Activated CD4-positive, alpha-beta memory T cell treated with anti-CD3 and anti-CD28 coated beads, Interleukin-2, amount 10 ng/mL, durations not matched to agents 7 days and 5 days (primary cell): ENCODE data around the gene TOR4A. TPM values are rescaled to one million over a fixed set of nuclear protein-coding genes. Genes with fewer than 3 reads are reported as not detected.
"Not testable (repeated sequence)": the region's sequence is repeated elsewhere in the genome, so short reads cannot be mapped to it uniquely, and the experiment has no call there.

Experiments used
- CTCF ChIA-PET: fragments of 350-600 bp; sonication (Branson Sonifier 250); formaldehyde crosslinking; loops from one replicate; lab custom pipeline; 2021; ENCODE audit warnings: antibody characterized with exemption, inconsistent platforms; lab: Charles Lee
- POLR2A ChIA-PET: fragments of 350-600 bp; sonication (Branson Sonifier 250); formaldehyde crosslinking; loops from one replicate; lab custom pipeline; 2021; ENCODE audit warnings: antibody characterized with exemption; lab: Charles Lee
- DNase-seq: peaks from one replicate; pipeline ENCODE4 v3.0.0-alpha.2; 2020
- H3K27ac Mint-ChIP-seq: one replicate; pipeline ENCODE4 v1.8.0; 2021; ENCODE audit warnings: mild to moderate bottlenecking, mixed read lengths
- H3K27me3 Mint-ChIP-seq: one replicate; pipeline ENCODE4 v1.8.0; 2021; ENCODE audit warnings: mixed read lengths
- H3K36me3 Mint-ChIP-seq: one replicate; pipeline ENCODE4 v1.8.0; 2021; ENCODE audit warnings: low read depth, mixed read lengths
- H3K4me1 Mint-ChIP-seq: one replicate; pipeline ENCODE4 v1.8.0; 2021; ENCODE audit warnings: mixed read lengths
- H3K4me3 Mint-ChIP-seq: one replicate; pipeline ENCODE4 v1.8.0; 2021; ENCODE audit warnings: mild to moderate bottlenecking, mixed read lengths
- H3K9me3 Mint-ChIP-seq: one replicate; pipeline ENCODE4 v1.8.0; 2021; ENCODE audit warnings: mixed read lengths
- total RNA-seq, 2 experiments: library from RNA; stranded (reverse); gene quantifications; one replicate each; pipeline ENCODE4 v1.2.3, GENCODE V29; 2021

The TOR4A gene
- total RNA-seq, 2 experiments from 2014 or later = 22.4 to 23.2 TPM

GRCh38 chr9:137319739-137320551, 42.4 kb downstream of the TOR4A start:
- H3K27ac Mint-ChIP-seq = no peak overlapping the region
- DNase-seq = no peak
- H3K4me3 Mint-ChIP-seq = no peak overlapping the region
- ChIA-PET POLR2A (interaction anchor here (1.3 to 2.8 kb wide), 2 partner anchors 17 to 79 kb away, joined by 4 to 13 read pairs; partner anchors contain the start of genes NRARP and TUBB4B), CTCF (no interaction called here)
- H3K36me3 Mint-ChIP-seq = no peaks in the 10 kb centered on the region
- H3K9me3 Mint-ChIP-seq = peaks cover 3% of the 10 kb centered on the region
- H3K4me1 Mint-ChIP-seq = peaks cover 10% of the 10 kb centered on the region
- peaks cover under 1% of the 10 kb centered on the region for H3K27me3 Mint-ChIP-seq

- ChIA-PET CTCF (no interaction called here), POLR2A (interaction anchor here (1.3 to 2.8 kb wide), 2 partner anchors 18 to 80 kb away, joined by 4 to 13 read pairs; partner anchors contain the start of genes NRARP and TUBB4B)
- peaks cover 3% of the 10 kb centered on the region for H3K27me3 Mint-ChIP-seq
- H3K9me3 Mint-ChIP-seq = peaks cover 3% of the 10 kb centered on the region
- H3K4me3 Mint-ChIP-seq = no peak overlapping the region
- H3K36me3 Mint-ChIP-seq = no peaks in the 10 kb centered on the region
- peaks cover 10% of the 10 kb centered on the region for H3K4me1 Mint-ChIP-seq
- H3K27ac Mint-ChIP-seq = peak overlapping the region; percentile 68
- DNase-seq = peak; percentile 56
Observed at GRCh38 chr9:137320555-137321384, 43.2 kb downstream of the TOR4A start.

GRCh38 chr9:137321726-137322361, 44.3 kb downstream of the TOR4A start:
- H3K27ac Mint-ChIP-seq = no peak overlapping the region
- peaks cover 13% of the 10 kb centered on the region for H3K4me1 Mint-ChIP-seq
- ChIA-PET CTCF (no interaction called here), POLR2A (no interaction called here)
- H3K27me3 Mint-ChIP-seq = peaks cover 7% of the 10 kb centered on the region
- H3K4me3 Mint-ChIP-seq = no peak overlapping the region
- H3K9me3 Mint-ChIP-seq = peaks cover 8% of the 10 kb centered on the region
- no peak for DNase-seq
- H3K36me3 Mint-ChIP-seq = no peaks in the 10 kb centered on the region

GRCh38 chr9:137323531-137324331, 46.2 kb downstream of the TOR4A start:
- peaks cover 13% of the 10 kb centered on the region for H3K4me1 Mint-ChIP-seq
- H3K27ac Mint-ChIP-seq = no peak overlapping the region
- no peak for DNase-seq
- H3K36me3 Mint-ChIP-seq = peaks cover 3% of the 10 kb centered on the region
- POLR2A ChIA-PET = no interaction called here
- CTCF ChIA-PET = no interaction called here
- H3K9me3 Mint-ChIP-seq = peaks cover 14% of the 10 kb centered on the region
- peaks cover 15% of the 10 kb centered on the region for H3K27me3 Mint-ChIP-seq
- no peak overlapping the region for H3K4me3 Mint-ChIP-seq

- POLR2A ChIA-PET = interaction anchor here (1.1 kb wide), 1 partner anchor 8 kb away, joined by 3 read pairs; no protein-coding TSS in a partner anchor
- Mint-ChIP-seq H3K4me3 (no peak overlapping the region), H3K36me3 (peaks cover 3% of the 10 kb centered on the region)
Observed at GRCh38 chr9:137325124-137325523, 47.6 kb downstream of the TOR4A start.

GRCh38 chr9:137325799-137326198, 48.3 kb downstream of the TOR4A start:
- peaks cover 19% of the 10 kb centered on the region for H3K9me3 Mint-ChIP-seq
- no peak overlapping the region for H3K27ac Mint-ChIP-seq
- no peak for DNase-seq
- H3K4me1 Mint-ChIP-seq = peaks cover 7% of the 10 kb centered on the region
- CTCF ChIA-PET = interaction anchor here (0.6 kb wide), 1 partner anchor 43 kb away, joined by 4 read pairs; no protein-coding TSS in a partner anchor
- no peak overlapping the region for H3K4me3 Mint-ChIP-seq
- peaks cover 3% of the 10 kb centered on the region for H3K36me3 Mint-ChIP-seq
- H3K27me3 Mint-ChIP-seq = peaks cover 15% of the 10 kb centered on the region
- POLR2A ChIA-PET = no interaction called here

More at GRCh38 chr9:137325124-137325523, 47.6 kb downstream of the TOR4A start:
- peaks cover 14% of the 10 kb centered on the region for H3K9me3 Mint-ChIP-seq
- no peak overlapping the region for H3K27ac Mint-ChIP-seq
- no peak for DNase-seq
- H3K27me3 Mint-ChIP-seq = peaks cover 15% of the 10 kb centered on the region
- H3K4me1 Mint-ChIP-seq = peaks cover 13% of the 10 kb centered on the region
- CTCF ChIA-PET = interaction anchor here (0.6 kb wide), 1 partner anchor 42 kb away, joined by 4 read pairs; no protein-coding TSS in a partner anchor

GRCh38 chr9:137326445-137327065, 49.0 kb downstream of the TOR4A start:
- Mint-ChIP-seq H3K27me3 (peaks cover 15% of the 10 kb centered on the region), H3K4me3 (no peak overlapping the region), H3K36me3 (peaks cover 3% of the 10 kb centered on the region), H3K9me3 (peaks cover 25% of the 10 kb centered on the region), H3K4me1 (peaks cover 6% of the 10 kb centered on the region), H3K27ac (peak overlapping the region; percentile 0)
- POLR2A ChIA-PET = no interaction called here
- CTCF ChIA-PET = no interaction called here
- DNase-seq = no peak

GRCh38 chr9:137327641-137328550, 50.4 kb downstream of the TOR4A start:
- POLR2A ChIA-PET, H3K4me3 Mint-ChIP-seq, H3K36me3 Mint-ChIP-seq, H3K4me1 Mint-ChIP-seq, H3K27ac Mint-ChIP-seq, CTCF ChIA-PET, DNase-seq: not testable (repeated sequence)
- peaks cover 25% of the 10 kb centered on the region for H3K9me3 Mint-ChIP-seq
- peaks cover 15% of the 10 kb centered on the region for H3K27me3 Mint-ChIP-seq

- peaks cover 27% of the 10 kb centered on the region for H3K9me3 Mint-ChIP-seq
- POLR2A ChIA-PET = not testable (repeated sequence)
Observed at GRCh38 chr9:137329590-137329989, 52.1 kb downstream of the TOR4A start.

GRCh38 chr9:137330689-137331088, 53.2 kb downstream of the TOR4A start:
- DNase-seq = no peak
- H3K36me3 Mint-ChIP-seq = peaks cover 3% of the 10 kb centered on the region
- CTCF ChIA-PET = no interaction called here
- H3K27me3 Mint-ChIP-seq = peaks cover 12% of the 10 kb centered on the region
- peaks cover 3% of the 10 kb centered on the region for H3K4me1 Mint-ChIP-seq
- H3K4me3 Mint-ChIP-seq = no peak overlapping the region
- POLR2A ChIA-PET = no interaction called here
- H3K9me3 Mint-ChIP-seq = peaks cover 30% of the 10 kb centered on the region
- no peak overlapping the region for H3K27ac Mint-ChIP-seq

More at GRCh38 chr9:137329590-137329989, 52.1 kb downstream of the TOR4A start:
- H3K36me3 Mint-ChIP-seq, H3K4me3 Mint-ChIP-seq, H3K27ac Mint-ChIP-seq, DNase-seq, CTCF ChIA-PET, H3K4me1 Mint-ChIP-seq: not testable (repeated sequence)
- H3K27me3 Mint-ChIP-seq = peaks cover 15% of the 10 kb centered on the region

GRCh38 chr9:137331929-137332328, 54.4 kb downstream of the TOR4A start:
- H3K27me3 Mint-ChIP-seq = peaks cover 7% of the 10 kb centered on the region
- ChIA-PET POLR2A (no interaction called here), CTCF (no interaction called here)
- peaks cover 28% of the 10 kb centered on the region for H3K9me3 Mint-ChIP-seq
- no peak overlapping the region for H3K4me3 Mint-ChIP-seq
- H3K4me1 Mint-ChIP-seq = no peaks in the 10 kb centered on the region
- H3K27ac Mint-ChIP-seq = no peak overlapping the region
- DNase-seq = no peak
- H3K36me3 Mint-ChIP-seq = peaks cover 3% of the 10 kb centered on the region
